ENCODE data around the gene VSTM4. TPM values are rescaled to one million over a fixed set of nuclear protein-coding genes. Genes with fewer than 3 reads are reported as not detected.

The VSTM4 gene
- total RNA-seq, 1 donor, result 4.7 TPM

DNA sequence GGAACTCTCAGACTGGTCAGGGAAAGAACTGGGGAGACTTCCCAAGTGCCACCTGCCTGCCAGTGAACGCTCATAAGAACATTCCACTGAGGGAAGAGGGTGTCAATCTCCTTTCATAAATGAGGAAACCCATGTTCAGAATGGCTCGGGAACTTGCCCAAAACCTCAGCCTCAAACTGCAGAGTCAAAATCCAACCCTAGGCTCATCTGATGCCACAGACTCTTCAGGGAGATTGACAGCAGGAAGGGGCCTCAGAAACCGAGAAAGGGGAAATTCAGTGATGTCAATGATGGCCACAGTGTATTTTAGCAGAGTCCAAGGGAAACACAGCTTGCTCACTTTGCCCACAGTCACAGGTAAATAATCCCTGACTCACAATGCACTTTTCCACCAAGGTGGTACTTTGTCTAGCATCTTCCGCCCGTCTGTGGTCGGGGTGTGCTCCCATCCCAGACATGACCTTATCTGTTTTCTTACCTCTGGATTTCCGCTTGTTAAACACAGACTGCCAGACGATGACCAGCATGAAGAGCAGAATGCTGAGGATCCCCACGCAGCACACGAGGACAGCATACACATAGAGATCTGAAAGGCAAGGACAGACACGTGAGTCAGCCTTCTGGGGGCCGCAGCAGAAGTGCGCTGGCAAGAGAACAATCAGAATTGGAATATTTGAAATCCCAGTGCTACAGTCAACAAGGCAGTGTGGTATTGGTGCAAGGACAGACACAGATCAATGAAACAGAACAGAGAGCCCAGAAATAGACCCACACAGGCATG lies 38.4 kb downstream of the VSTM4 start:
- no peak overlapping the region for H3K4me3 ChIP-seq (ENCODE audit: low read depth, low read length)
- DNase-seq (ENCODE audit: low read depth), result no peak
- TF ChIP-seq, protein P1, sequence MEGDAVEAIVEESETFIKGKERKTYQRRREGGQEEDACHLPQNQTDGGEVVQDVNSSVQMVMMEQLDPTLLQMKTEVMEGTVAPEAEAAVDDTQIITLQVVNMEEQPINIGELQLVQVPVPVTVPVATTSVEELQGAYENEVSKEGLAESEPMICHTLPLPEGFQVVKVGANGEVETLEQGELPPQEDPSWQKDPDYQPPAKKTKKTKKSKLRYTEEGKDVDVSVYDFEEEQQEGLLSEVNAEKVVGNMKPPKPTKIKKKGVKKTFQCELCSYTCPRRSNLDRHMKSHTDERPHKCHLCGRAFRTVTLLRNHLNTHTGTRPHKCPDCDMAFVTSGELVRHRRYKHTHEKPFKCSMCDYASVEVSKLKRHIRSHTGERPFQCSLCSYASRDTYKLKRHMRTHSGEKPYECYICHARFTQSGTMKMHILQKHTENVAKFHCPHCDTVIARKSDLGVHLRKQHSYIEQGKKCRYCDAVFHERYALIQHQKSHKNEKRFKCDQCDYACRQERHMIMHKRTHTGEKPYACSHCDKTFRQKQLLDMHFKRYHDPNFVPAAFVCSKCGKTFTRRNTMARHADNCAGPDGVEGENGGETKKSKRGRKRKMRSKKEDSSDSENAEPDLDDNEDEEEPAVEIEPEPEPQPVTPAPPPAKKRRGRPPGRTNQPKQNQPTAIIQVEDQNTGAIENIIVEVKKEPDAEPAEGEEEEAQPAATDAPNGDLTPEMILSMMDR (IDR thresholded peaks at IDR 0.05; ENCODE audit: insufficient read depth, low read depth, low read length), result no peak

DNA sequence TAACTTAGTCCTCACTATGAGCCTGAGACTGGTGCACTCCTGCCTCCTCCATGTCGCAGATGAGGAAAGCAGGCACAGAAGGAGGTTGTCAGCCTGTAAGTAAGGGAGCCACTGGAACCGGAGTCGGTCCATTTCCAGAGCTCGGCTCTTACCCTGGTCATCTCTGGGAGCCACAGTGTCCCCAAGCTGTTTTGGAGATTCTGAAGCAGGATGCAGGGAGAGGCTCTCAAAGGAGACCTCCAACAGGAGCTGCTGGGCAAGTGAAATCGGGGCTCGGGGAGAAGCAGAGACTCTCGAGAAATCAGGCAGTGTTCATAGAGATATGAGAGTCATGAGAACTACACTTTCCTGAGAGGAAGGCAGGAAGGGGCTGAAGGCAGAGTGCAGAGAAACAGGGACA lies 39.0 kb downstream of the VSTM4 start:
- TF ChIP-seq, protein P1 (IDR thresholded peaks at IDR 0.05; ENCODE audit: insufficient read depth, low read depth, low read length), result no peak
- no peak for DNase-seq (ENCODE audit: low read depth)
- H3K4me3 ChIP-seq (ENCODE audit: low read depth, low read length), result no peak overlapping the region

DNA sequence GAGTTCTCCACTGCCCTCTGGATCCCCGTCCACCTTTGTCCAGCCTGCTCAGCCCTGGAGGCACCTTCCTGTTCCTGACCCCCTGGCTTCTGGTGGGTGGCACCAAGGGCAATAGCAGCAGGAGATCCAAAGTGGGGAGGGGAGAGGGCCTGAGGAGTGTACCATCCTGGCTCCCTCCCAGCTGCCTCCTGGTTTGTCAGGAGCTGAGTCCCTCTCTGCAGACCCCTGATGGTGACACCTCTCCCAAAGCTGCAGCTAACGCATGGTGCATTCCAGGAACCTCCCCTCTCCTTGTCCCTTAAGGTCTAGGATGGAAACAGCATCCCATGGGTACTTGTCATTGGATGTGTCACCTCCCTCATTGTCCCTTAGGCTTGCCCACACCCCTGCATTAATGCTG lies 39.6 kb downstream of the VSTM4 start:
- TF ChIP-seq, protein P1 (IDR thresholded peaks at IDR 0.05; ENCODE audit: insufficient read depth, low read depth, low read length), result no peak
- DNase-seq (ENCODE audit: low read depth), result no peak
- H3K4me3 ChIP-seq (ENCODE audit: low read depth, low read length), result no peak overlapping the region

DNA sequence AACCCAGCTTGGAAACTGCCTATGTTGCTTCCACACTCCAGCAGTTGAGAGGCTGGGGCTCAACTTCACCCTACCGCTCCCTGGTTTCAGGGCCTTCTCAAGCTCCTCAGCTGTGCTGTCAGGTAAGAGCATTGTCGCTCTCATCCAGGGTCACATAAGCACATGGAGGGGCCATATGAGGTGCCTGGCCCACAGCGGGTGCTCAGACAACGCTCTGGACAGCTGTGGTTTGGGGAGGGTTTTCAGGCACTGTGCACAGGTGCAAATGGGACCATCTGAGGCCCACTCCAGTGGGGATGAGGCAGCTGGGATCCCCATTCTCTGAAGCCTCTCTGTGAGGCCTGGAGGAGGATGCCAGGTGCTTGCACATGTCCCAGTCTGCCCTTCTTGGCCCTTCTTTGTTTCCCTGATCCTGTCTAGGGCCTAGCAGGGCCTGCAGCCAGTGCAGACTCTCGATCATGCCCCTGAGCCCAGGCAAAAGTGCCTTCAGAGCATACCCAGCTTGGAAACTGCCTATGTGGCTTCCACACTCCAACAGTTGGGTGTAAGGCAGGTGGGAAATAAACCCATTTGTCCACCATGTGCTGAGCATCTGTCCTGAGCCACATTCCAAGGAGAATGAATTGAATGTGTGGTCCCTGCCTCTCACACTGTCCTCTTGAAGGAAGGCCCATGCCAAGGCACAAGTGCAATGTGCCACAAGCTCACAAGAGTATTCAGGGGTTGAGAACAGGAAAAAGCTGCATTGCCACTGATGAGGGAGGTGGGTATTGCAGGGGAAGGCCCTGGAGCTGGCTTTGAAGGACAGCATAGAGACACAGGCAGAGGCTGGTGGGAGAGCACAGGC lies 40.3 kb downstream of the VSTM4 start:
- TF ChIP-seq, protein P1 (IDR thresholded peaks at IDR 0.05; ENCODE audit: insufficient read depth, low read depth, low read length), result no peak
- DNase-seq (ENCODE audit: low read depth), result no peak
- no peak overlapping the region for H3K4me3 ChIP-seq (ENCODE audit: low read depth, low read length)

DNA sequence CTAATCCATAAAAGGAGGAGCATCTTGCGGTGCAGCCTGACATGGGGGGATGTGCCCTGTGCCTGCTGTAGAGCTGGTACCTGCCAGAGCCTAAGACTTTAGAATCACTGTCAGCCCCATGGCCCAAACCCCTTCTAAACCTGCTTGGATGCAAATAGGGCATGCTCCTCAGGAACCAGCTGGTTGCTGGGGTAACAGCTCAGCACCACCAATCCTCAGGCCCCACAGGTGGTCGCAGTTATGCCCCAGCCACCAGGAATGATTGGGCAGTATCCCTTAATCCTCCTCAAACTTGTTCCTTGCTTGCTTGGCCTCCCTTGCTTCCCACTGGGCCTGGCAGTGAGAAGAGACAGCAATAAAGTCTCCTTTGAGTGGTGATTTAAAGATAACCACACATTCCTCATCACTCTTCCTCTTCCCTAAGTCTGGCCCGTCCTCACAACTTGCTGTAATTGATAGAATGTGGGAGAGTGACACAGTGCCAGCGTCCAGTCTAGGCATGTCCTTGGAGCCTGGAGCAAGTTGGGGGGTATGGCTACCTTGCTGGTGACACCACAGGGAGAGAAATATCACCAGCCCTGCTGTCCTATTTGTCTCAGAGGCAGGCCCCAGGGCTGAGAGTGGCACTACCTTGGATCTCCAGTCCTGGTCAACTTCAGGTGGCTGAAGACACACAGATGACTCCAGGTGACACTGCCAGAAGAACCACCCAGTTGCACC lies 43.0 kb downstream of the VSTM4 start:
- H3K4me3 ChIP-seq (ENCODE audit: low read depth, low read length), result no peak overlapping the region
- TF ChIP-seq, protein P1 (IDR thresholded peaks at IDR 0.05; ENCODE audit: insufficient read depth, low read depth, low read length), result no peak
- DNase-seq (ENCODE audit: low read depth), result no peak

DNA sequence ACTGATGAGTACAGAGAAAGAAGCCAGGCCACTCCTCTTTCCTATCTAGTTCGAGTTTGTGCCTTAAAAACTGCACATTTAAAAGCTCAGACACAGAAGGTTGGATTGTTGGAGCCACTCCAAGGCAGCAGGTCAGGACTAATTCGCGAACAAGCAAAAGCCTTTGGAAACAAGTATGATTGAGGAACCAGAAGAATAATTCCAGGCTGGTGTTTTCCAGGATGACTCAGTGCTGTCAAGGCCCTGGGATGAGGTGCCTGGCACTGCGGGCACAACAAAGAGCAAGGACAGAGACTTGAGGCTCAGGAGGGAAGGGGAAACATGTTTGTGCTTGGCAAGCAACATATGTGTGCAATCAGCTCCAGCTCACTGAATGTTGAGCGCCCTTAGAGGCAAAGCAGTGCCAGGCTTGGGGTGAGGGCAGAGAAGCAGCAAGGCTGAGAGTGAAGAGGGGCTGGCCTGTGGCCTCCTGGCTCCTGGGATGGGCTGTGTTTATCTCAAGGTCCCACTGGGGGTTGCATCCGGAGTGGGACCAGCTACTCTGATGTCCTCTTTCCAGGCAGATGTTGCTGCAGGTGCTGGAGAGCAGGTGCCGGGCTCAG lies 44.1 kb downstream of the VSTM4 start:
- DNase-seq (ENCODE audit: low read depth), result no peak
- TF ChIP-seq, protein P1 (IDR thresholded peaks at IDR 0.05; ENCODE audit: insufficient read depth, low read depth, low read length), result no peak
- no peak overlapping the region for H3K4me3 ChIP-seq (ENCODE audit: low read depth, low read length)

All from fibroblast of villous mesenchyme (primary cell).